Left ventricle myocardium inferior (tissue), 1 donor: ENCODE results near the gene EPB41. TPM values are rescaled to one million over a fixed set of nuclear protein-coding genes. Genes with fewer than 3 reads are reported as not detected.

Source experiments
- DNase-seq: peaks from one replicate; pipeline ENCODE4 v3.0.0-alpha.2; 2020
- H3K27ac ChIP-seq: fragments of 200-600 bp; replicated peaks from 2 replicates; pipeline ENCODE4 v1.8.0; 2021
- H3K27me3 ChIP-seq: fragments of 200-600 bp; 2 replicates; pipeline ENCODE4 v1.8.0; 2021; ENCODE audit warnings: low read depth
- H3K36me3 ChIP-seq: fragments of 200-600 bp; 2 replicates; pipeline ENCODE4 v1.8.0; 2021
- H3K4me1 ChIP-seq: fragments of 200-600 bp; 2 replicates; pipeline ENCODE4 v1.8.0; 2021
- H3K4me3 ChIP-seq: fragments of 200-600 bp; 2 replicates; pipeline ENCODE4 v1.8.0; 2021; ENCODE audit warnings: mild to moderate bottlenecking, moderate library complexity
- H3K9me3 ChIP-seq: fragments of 200-600 bp; replicated peaks from 2 replicates; pipeline ENCODE4 v1.8.0; 2021
- intact Hi-C: fragments of 100-400 bp; cut with micrococcal nuclease; formaldehyde crosslinking; loops from one replicate; pipeline ENCODE4 v1.11.0; 2022
- total RNA-seq: library from RNA; stranded (reverse); fragmentation: NEBNext Ultra II Directional; extraction: Animal tissue kit (Norgen Biotek cat#: 25700); gene quantifications from one replicate; pipeline ENCODE4 v1.2.1, GENCODE V29; 2021
- TF ChIP-seq, protein P1 (sequence below): fragments of 200-600 bp; IDR thresholded peaks from 2 replicates; pipeline ENCODE4 v1.8.0; 2021; ENCODE audit warnings: antibody characterized with exemption, mild to moderate bottlenecking, borderline replicate concordance
- donor health status: DM: no; HTN: yes; CAD: no; lungs with severe emphysema.

Gene EPB41
- total RNA-seq, 1 donor from 2014 or later = 23.4 TPM

DNA sequence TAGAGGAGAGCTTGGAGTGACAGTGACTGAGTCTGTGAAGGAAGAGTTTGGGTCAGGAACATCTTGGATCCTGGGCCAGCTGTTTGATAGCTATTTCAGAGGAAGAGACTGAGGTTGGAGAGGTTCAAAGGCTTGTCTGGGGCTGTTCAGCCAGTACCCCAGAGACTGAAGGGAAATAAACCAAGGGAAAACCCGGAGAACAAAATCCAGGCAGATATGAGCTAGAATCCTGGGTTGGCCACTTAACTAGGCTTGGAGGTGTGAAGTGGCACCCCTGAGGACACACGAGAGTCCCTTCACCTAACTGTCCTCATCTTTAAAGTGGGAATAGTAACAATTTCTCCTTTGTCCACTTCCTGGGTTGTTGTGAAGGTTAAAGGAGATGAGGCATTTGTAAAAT is 23.1 kb upstream of the EPB41 start:
- no peak overlapping the region for H3K4me3 ChIP-seq
- peaks cover 23% of the 10 kb centered on the region for H3K27me3 ChIP-seq
- H3K4me1 ChIP-seq = peaks cover 45% of the 10 kb centered on the region
- H3K27ac ChIP-seq = no peak overlapping the region
- intact Hi-C loops = no loop called here
- no peaks in the 10 kb centered on the region for H3K36me3 ChIP-seq
- TF ChIP-seq, protein P1, sequence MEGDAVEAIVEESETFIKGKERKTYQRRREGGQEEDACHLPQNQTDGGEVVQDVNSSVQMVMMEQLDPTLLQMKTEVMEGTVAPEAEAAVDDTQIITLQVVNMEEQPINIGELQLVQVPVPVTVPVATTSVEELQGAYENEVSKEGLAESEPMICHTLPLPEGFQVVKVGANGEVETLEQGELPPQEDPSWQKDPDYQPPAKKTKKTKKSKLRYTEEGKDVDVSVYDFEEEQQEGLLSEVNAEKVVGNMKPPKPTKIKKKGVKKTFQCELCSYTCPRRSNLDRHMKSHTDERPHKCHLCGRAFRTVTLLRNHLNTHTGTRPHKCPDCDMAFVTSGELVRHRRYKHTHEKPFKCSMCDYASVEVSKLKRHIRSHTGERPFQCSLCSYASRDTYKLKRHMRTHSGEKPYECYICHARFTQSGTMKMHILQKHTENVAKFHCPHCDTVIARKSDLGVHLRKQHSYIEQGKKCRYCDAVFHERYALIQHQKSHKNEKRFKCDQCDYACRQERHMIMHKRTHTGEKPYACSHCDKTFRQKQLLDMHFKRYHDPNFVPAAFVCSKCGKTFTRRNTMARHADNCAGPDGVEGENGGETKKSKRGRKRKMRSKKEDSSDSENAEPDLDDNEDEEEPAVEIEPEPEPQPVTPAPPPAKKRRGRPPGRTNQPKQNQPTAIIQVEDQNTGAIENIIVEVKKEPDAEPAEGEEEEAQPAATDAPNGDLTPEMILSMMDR = no peak
- H3K9me3 ChIP-seq = no peaks in the 10 kb centered on the region
- DNase-seq = no peak

DNA sequence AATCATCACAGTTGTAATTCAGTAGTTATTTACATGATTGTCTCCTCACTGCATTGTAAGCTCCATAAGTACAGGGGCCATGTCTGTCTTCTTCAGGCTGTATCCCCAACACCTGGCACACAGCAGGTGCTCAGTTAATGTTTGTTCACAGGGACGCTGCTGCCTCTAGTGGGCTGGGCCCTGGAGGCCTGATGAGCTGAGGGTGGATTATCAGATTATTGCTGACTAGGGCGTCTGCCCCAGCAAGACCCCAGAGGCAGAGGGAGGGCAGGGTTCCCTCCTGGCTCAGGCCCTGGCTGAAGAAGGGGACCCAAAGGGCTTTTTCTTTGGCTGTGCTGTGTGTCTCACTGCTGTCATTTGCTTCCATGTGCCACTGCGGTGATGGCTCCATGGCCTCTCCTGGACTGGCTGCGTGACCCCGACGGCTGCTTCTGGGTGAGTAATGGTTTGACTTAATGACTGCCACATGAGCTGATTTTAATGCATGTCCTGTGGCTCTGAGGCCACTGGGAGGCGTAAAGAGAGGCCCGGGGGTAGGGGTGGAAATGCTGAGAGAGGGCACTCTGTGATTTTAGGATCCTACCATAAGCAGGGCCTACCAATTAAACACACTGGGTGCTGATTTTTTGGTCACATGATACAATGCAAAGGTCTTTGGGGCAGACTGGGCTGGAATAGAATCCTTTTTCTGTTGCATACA is 20.8 kb upstream of the EPB41 start:
- DNase-seq = no peak
- H3K4me3 ChIP-seq = no peak overlapping the region
- TF ChIP-seq, protein P1 = no peak
- H3K36me3 ChIP-seq = no peaks in the 10 kb centered on the region
- intact Hi-C loops = no loop called here
- peaks cover 31% of the 10 kb centered on the region for H3K4me1 ChIP-seq
- no peak overlapping the region for H3K27ac ChIP-seq
- H3K9me3 ChIP-seq = no peaks in the 10 kb centered on the region
- H3K27me3 ChIP-seq = peaks cover 1% of the 10 kb centered on the region

DNA sequence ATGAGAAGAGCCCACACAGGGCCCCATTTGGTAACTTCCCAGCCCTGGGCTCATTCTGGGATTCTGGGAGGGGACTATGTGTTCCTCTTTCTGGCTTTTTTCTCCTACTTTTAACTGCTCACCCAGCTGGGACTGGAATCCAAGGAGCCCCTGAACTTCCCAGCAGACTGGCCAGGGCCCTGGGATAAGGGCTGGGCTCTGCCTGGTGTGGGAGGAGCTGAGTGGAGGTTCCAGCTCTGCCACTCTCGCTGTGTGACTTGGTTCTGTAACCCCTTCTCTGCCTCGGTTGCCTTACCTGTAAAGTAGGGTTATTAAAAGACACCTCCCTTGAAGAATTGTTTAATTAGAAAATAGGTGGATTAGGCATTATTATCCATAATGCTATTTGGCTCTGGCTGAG is 19.6 kb upstream of the EPB41 start:
- intact Hi-C loops = no loop called here
- H3K27me3 ChIP-seq = no peaks in the 10 kb centered on the region
- H3K36me3 ChIP-seq = no peaks in the 10 kb centered on the region
- no peak overlapping the region for H3K27ac ChIP-seq
- no peak for DNase-seq
- peaks cover 40% of the 10 kb centered on the region for H3K4me1 ChIP-seq
- H3K4me3 ChIP-seq = no peak overlapping the region
- TF ChIP-seq, protein P1 = no peak
- H3K9me3 ChIP-seq = no peaks in the 10 kb centered on the region

DNA sequence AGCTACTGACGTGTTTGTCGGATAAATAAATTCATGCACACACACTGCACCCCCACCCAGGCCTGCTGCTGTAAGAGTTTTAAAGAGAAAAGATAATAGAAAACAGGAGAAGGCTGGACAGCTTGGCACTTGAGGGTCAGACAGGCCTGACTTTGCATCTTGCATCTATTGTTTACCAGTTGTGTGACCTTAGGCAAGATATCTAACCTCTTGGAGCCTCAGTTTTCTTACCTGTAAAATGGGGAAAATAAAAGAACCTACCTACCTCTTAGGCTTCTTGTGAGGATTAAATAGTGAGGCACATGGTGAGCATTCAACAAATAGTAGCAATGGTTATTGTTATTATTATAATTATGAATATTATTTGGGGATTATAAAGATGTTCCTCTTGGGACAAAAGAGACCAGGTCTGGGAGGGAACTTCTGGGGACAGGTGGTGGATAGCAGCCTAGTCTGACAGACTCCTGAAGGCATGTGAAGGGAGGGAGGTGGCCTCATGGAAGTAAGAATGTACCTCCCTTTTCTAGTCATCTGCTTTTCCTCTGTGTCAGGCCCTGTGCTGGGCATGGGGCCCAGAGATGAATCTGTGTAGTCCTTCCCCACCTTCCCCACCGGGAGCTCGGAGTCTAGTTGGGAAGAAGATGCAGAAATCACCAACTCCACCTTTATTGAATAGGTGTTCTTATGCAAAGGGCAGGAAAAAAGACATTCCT is 18.3 kb upstream of the EPB41 start:
- no peak for DNase-seq
- Histone ChIP-seq H3K4me1 (peaks cover 40% of the 10 kb centered on the region), H3K4me3 (no peak overlapping the region), H3K27me3 (no peaks in the 10 kb centered on the region), H3K9me3 (no peaks in the 10 kb centered on the region), H3K36me3 (no peaks in the 10 kb centered on the region), H3K27ac (no peak overlapping the region)
- intact Hi-C loops = no loop called here
- TF ChIP-seq, protein P1 = no peak

DNA sequence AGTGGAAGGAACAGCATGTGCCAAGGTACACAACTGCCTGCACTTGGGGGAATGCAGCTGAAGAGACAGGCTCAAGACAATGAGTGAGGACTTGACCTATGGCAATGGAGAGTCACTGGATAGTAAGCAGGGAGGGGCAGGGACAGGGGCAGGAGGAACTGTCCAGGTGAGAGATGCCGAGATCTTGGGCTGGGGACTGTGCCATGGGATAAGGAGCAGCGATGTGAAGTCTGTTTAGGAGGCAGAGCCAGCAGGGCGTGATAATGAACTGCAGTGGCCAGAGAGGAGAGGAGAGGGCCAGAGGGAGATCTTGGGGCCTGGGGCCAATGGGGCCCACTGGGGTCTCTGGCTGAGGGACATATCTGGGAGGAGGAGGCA is 17.8 kb upstream of the EPB41 start:
- peaks cover 40% of the 10 kb centered on the region for H3K4me1 ChIP-seq
- TF ChIP-seq, protein P1 = no peak
- intact Hi-C loops = no loop called here
- no peaks in the 10 kb centered on the region for H3K27me3 ChIP-seq
- no peak overlapping the region for H3K4me3 ChIP-seq
- H3K27ac ChIP-seq = no peak overlapping the region
- DNase-seq = no peak
- no peaks in the 10 kb centered on the region for H3K36me3 ChIP-seq
- H3K9me3 ChIP-seq = no peaks in the 10 kb centered on the region
